IMR-90 (cell line): ENCODE results near the gene NMS. TPM values are rescaled to one million over a fixed set of nuclear protein-coding genes. Genes with fewer than 3 reads are reported as not detected.

Experiments
- ATAC-seq: fragments of 200-7000 bp; cut with Tn5 transposase; 2 replicates; pipeline ENCODE4 v1.9.1; 2020; ENCODE audit warnings: low read depth, mild to moderate bottlenecking, moderate library complexity
- BruUV-seq: library from RNA; stranded (reverse); fragments of 400-500 nt; replicated peaks from 2 replicates; lab custom pipeline; 2021; lab: Mats Ljungman, UMichigan
- CTCF ChIA-PET: fragments of 300-600 bp; formaldehyde crosslinking; extraction: SDS; loops from one replicate; lab custom pipeline; 2021; ENCODE audit warnings: antibody characterized with exemption; lab: Yijun Ruan, JAX
- POLR2A ChIA-PET: fragments of 300-600 bp; sonication (Branson Sonifier 250); formaldehyde crosslinking; loops from one replicate; lab custom pipeline; 2022; ENCODE audit warnings: antibody characterized with exemption; ENCODE audit not compliant: unreplicated experiment; lab: Charles Lee
- DNase-seq: peaks from one replicate; pipeline ENCODE4 v3.0.0; 2013
- H2AFZ ChIP-seq: replicated peaks from 2 replicates; pipeline ENCODE3; 2013; ENCODE audit warnings: low read length, mild to moderate bottlenecking; ENCODE audit not compliant: poor library complexity
- H2AK5ac ChIP-seq: 2 replicates; pipeline ENCODE4 v1.6.1; 2013; ENCODE audit warnings: low read depth, low read length, inconsistent platforms
- H2AK9ac ChIP-seq: replicated peaks from 2 replicates; pipeline ENCODE3; 2013; ENCODE audit warnings: mild to moderate bottlenecking, low read depth, low read length, moderate library complexity; ENCODE audit not compliant: poor library complexity
- H2BK120ac ChIP-seq: 2 replicates; pipeline ENCODE4 v1.6.1; 2013; ENCODE audit warnings: low read depth, low read length, inconsistent platforms
- H2BK15ac ChIP-seq: 3 replicates; pipeline ENCODE4 v1.6.1; 2013; ENCODE audit warnings: low read depth, low read length, inconsistent platforms
- H2BK20ac ChIP-seq: 2 replicates; pipeline ENCODE4 v1.6.1; 2013; ENCODE audit warnings: low read depth, mild to moderate bottlenecking, inconsistent platforms, low read length, moderate library complexity
- H2BK5ac ChIP-seq: 2 replicates; pipeline ENCODE4 v1.6.1; 2013; ENCODE audit warnings: mild to moderate bottlenecking, low read depth, low read length, inconsistent platforms; ENCODE audit not compliant: poor library complexity, severe bottlenecking
- H3K14ac ChIP-seq: replicated peaks from 2 replicates; pipeline ENCODE4 v1.6.1; 2013; ENCODE audit warnings: low read depth, low read length, inconsistent platforms
- H3K18ac ChIP-seq: 2 replicates; pipeline ENCODE4 v1.6.1; 2013; ENCODE audit warnings: low read depth, low read length, control low read depth
- H3K23ac ChIP-seq: 2 replicates; pipeline ENCODE4 v1.6.1; 2013; ENCODE audit warnings: low read depth, low read length, inconsistent platforms
- H3K27ac ChIP-seq: 2 replicates; pipeline ENCODE4 v1.5.1; 2013; ENCODE audit warnings: mild to moderate bottlenecking, control low read depth, low read length; ENCODE audit not compliant: insufficient read depth
- H3K27me3 ChIP-seq: 2 replicates; pipeline ENCODE4 v1.6.1; 2013; ENCODE audit warnings: low read length; ENCODE audit not compliant: control insufficient read depth, insufficient read depth
- H3K36me3 ChIP-seq: 2 replicates; pipeline ENCODE4 v1.6.1; 2013; ENCODE audit warnings: low read length, mixed read lengths; ENCODE audit not compliant: control insufficient read depth, insufficient read depth
- H3K4ac ChIP-seq: 2 replicates; pipeline ENCODE4 v1.6.1; 2013; ENCODE audit warnings: low read depth, low read length, inconsistent platforms
- H3K4me1 ChIP-seq: 2 replicates; pipeline ENCODE4 v1.6.1; 2013; ENCODE audit warnings: low read length, mixed read lengths; ENCODE audit not compliant: control insufficient read depth, insufficient read depth
- H3K4me2 ChIP-seq: 2 replicates; pipeline ENCODE4 v1.6.1; 2013; ENCODE audit warnings: low read depth, mild to moderate bottlenecking, control low read depth, low read length, moderate library complexity
- H3K4me3 ChIP-seq: 2 replicates; pipeline ENCODE4 v1.5.1; 2013; ENCODE audit warnings: low read depth, mild to moderate bottlenecking, control low read depth, low read length, moderate library complexity; ENCODE audit not compliant: insufficient read depth
- H3K56ac ChIP-seq: 2 replicates; pipeline ENCODE4 v1.6.1; 2013; ENCODE audit warnings: low read length, inconsistent platforms; ENCODE audit not compliant: insufficient read depth; ENCODE audit errors: extremely low read depth
- H3K79me1 ChIP-seq, 2 experiments: 2 replicates each; pipeline ENCODE4 v1.6.1; 2013; ENCODE audit warnings: low read length in 2 of 2, inconsistent platforms in 1 of 2, low read depth in 1 of 2
- H3K9ac ChIP-seq: 2 replicates; pipeline ENCODE4 v1.6.1; 2013; ENCODE audit warnings: low read depth, low read length, control low read depth
- H3K9me1 ChIP-seq: 2 replicates; pipeline ENCODE4 v1.6.1; 2013; ENCODE audit warnings: low read length, inconsistent platforms; ENCODE audit not compliant: insufficient read depth
- H3K9me3 ChIP-seq: 2 replicates; pipeline ENCODE4 v1.6.1; 2013; ENCODE audit warnings: low read length; ENCODE audit not compliant: control insufficient read depth, insufficient read depth
- H4K20me1 ChIP-seq: 2 replicates; pipeline ENCODE4 v1.6.1; 2013; ENCODE audit warnings: low read length, inconsistent platforms; ENCODE audit not compliant: insufficient read depth
- H4K5ac ChIP-seq: 2 replicates; pipeline ENCODE4 v1.6.1; 2013; ENCODE audit warnings: mild to moderate bottlenecking, low read depth, low read length, control low read depth
- H4K8ac ChIP-seq, 2 experiments: 2 replicates each; pipeline ENCODE4 v1.6.1; 2013; ENCODE audit warnings: low read depth in 2 of 2, low read length in 2 of 2, control low read depth in 1 of 2, inconsistent platforms in 1 of 2
- H4K91ac ChIP-seq: 2 replicates; pipeline ENCODE4 v1.6.1; 2013; ENCODE audit warnings: low read depth, low read length, inconsistent platforms; ENCODE audit not compliant: insufficient read depth
- BHLHE40 ChIP-seq: fragments of 150-350 bp; IDR thresholded peaks from 2 replicates; pipeline ENCODE4 v1.6.1; 2016; ENCODE audit warnings: mild to moderate bottlenecking, low read depth, low read length
- CEBPB ChIP-seq: IDR thresholded peaks from 2 replicates; pipeline ENCODE4 v1.6.1; 2012; ENCODE audit warnings: low read depth, low read length, improper control_type of control experiment
- CHD1 ChIP-seq: IDR thresholded peaks from 2 replicates; pipeline ENCODE4 v1.6.1; 2012; ENCODE audit warnings: low read depth, low read length, improper control_type of control experiment
- MAFK ChIP-seq: IDR thresholded peaks from 2 replicates; pipeline ENCODE4 v1.6.1; 2012; ENCODE audit warnings: low read depth, low read length, improper control_type of control experiment
- MAZ ChIP-seq: IDR thresholded peaks from 2 replicates; pipeline ENCODE4 v1.6.1; 2012; ENCODE audit warnings: low read depth, mild to moderate bottlenecking, low read length, improper control_type of control experiment, moderate library complexity, borderline replicate concordance
- MXI1 ChIP-seq: IDR thresholded peaks from 2 replicates; pipeline ENCODE4 v1.6.1; 2012; ENCODE audit warnings: low read depth, mild to moderate bottlenecking, low read length, moderate library complexity, borderline replicate concordance
- POLR2A ChIP-seq: IDR thresholded peaks from 2 replicates; pipeline ENCODE4 v1.6.1; 2012; ENCODE audit warnings: mild to moderate bottlenecking, low read depth, low read length
- RAD21 ChIP-seq: IDR thresholded peaks from 2 replicates; pipeline ENCODE4 v1.6.1; 2012; ENCODE audit warnings: low read length, improper control_type of control experiment
- RCOR1 ChIP-seq: IDR thresholded peaks from 2 replicates; pipeline ENCODE4 v1.6.1; 2012; ENCODE audit warnings: mild to moderate bottlenecking, low read length, improper control_type of control experiment; ENCODE audit not compliant: insufficient replicate concordance
- RFX5 ChIP-seq: IDR thresholded peaks from 2 replicates; pipeline ENCODE4 v1.8.0; 2012; ENCODE audit warnings: low read depth, mild to moderate bottlenecking, low read length, moderate library complexity
- WGBS, 2 experiments: methylation state at CpG; one replicate each; pipeline versions ENCODE4 v1.1.5 to v1.1.7; 2013; ENCODE audit warnings: missing lambda C conversion rate in 2 of 2; ENCODE audit not compliant: insufficient read length in 1 of 2; ENCODE audit errors: extremely low coverage in 2 of 2; 5-methylcytosine and 5-hydroxymethylcytosine counted together
- dilution Hi-C: fragments of 300-500 bp; cut with HindIII; formaldehyde crosslinking; loops from one replicate; pipeline ENCODE4 v1.14.3; 2018; ENCODE audit warnings: low sequenced_read_pairs; ENCODE audit not compliant: unreplicated experiment
- in situ Hi-C: fragments of 300-500 bp; cut with MboI; formaldehyde crosslinking; loops from 3 replicates; pipeline ENCODE4 v1.14.3; 2019; ENCODE audit warnings: low sequenced_read_pairs, inconsistent platforms, mixed read lengths
- intact Hi-C: fragments of 100-400 bp; cut with micrococcal nuclease; formaldehyde crosslinking; loops from 2 replicates; pipeline ENCODE4 v1.10.0; 2022
- polyA plus RNA-seq, 3 experiments: library from polyadenylated mRNA; depleted of rRNA; stranded (reverse); fragments of >200 nt; gene quantifications; 2 replicates each; pipeline ENCODE4 v1.2.3, GENCODE V29; 2012; ENCODE audit warnings: low replicate concordance in 1 of 3
- total RNA-seq: library from RNA; depleted of rRNA; stranded (reverse); fragments of >200 nt; gene quantifications from 2 replicates; pipeline ENCODE4 v1.2.3, GENCODE V29; 2012
- TF ChIP-seq, protein P1 (sequence below): fragments of 150-350 bp; IDR thresholded peaks from 2 replicates; pipeline ENCODE4 v1.6.1; 2017; ENCODE audit warnings: mild to moderate bottlenecking, antibody characterized with exemption, low read length, low read depth
- TF ChIP-seq, protein P2 (sequence below): conservative IDR thresholded peaks from 2 replicates; pipeline ENCODE4 v1.5.1; 2012; ENCODE audit warnings: mild to moderate bottlenecking, low read depth, low read length, improper control_type of control experiment
- TF ChIP-seq, protein P3 (sequence below): fragments of 150-350 bp; IDR thresholded peaks from 2 replicates; pipeline ENCODE4 v1.6.1; 2016; ENCODE audit warnings: low read depth, mild to moderate bottlenecking, low read length, moderate library complexity, borderline replicate concordance

NMS gene
- total and polyA plus RNA-seq, 2 of the 4 experiments (the other 2 are of a cell fraction) = not detected

DNA sequence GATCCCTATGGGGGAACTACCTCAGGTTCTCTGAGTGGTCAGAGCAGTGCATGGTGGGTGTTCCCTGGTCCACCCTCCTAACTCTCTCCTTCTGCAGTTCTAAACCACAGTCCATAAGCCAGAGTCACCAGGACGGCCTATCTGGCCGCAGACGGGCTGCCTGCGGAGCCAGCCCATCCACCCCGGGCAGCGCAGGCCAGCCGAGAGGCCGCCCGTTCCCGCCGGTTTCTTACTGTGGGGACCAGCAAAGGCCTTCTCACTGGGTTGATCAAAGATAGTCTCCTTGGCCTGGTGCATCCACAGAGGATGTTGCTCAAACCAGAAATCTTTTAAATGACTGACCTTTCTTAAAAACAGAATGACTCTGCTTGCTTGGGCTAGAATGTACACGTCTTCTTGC lies 43.2 kb upstream of the NMS start:
- Histone ChIP-seq H3K18ac (no peak overlapping the region), H2AK5ac (no peak overlapping the region), H3K9ac (no peak overlapping the region), H2BK15ac (no peak overlapping the region), H3K9me1 (no peaks in the 10 kb centered on the region), H3K23ac (no peak overlapping the region), H2AK9ac (no peak overlapping the region), H3K36me3 (no peaks in the 10 kb centered on the region), H2BK5ac (no peak overlapping the region), H3K4me3 (no peak overlapping the region), H2AFZ (no peak overlapping the region), H3K4me2 (no peak overlapping the region), H4K20me1 (no peaks in the 10 kb centered on the region), H4K8ac (no peak overlapping the region), H3K56ac (no peak overlapping the region), H3K9me3 (no peaks in the 10 kb centered on the region), H3K14ac (no peak overlapping the region), H2BK120ac (no peak overlapping the region), H4K5ac (no peak overlapping the region), H3K27me3 (peaks cover 17% of the 10 kb centered on the region), H3K27ac (no peak overlapping the region), H3K4ac (no peak overlapping the region), H4K91ac (no peak overlapping the region), H3K79me1 (no peaks in the 10 kb centered on the region), H2BK20ac (no peak overlapping the region), H3K4me1 (no peaks in the 10 kb centered on the region)
- no peak for DNase-seq
- intact Hi-C loops (loop anchor here (10.0 kb wide), 1 partner anchor 558 kb away; no protein-coding TSS in a partner anchor), dilution Hi-C loops (no loop called here), in situ Hi-C loops (no loop called here)
- ATAC-seq = no peak
- CTCF ChIA-PET = no interaction called here
- POLR2A ChIA-PET = no interaction called here
- BruUV-seq = no TSS peak
- TF ChIP-seq, protein P1, sequence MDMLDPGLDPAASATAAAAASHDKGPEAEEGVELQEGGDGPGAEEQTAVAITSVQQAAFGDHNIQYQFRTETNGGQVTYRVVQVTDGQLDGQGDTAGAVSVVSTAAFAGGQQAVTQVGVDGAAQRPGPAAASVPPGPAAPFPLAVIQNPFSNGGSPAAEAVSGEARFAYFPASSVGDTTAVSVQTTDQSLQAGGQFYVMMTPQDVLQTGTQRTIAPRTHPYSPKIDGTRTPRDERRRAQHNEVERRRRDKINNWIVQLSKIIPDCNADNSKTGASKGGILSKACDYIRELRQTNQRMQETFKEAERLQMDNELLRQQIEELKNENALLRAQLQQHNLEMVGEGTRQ = no peak
- TF ChIP-seq, protein P2, sequence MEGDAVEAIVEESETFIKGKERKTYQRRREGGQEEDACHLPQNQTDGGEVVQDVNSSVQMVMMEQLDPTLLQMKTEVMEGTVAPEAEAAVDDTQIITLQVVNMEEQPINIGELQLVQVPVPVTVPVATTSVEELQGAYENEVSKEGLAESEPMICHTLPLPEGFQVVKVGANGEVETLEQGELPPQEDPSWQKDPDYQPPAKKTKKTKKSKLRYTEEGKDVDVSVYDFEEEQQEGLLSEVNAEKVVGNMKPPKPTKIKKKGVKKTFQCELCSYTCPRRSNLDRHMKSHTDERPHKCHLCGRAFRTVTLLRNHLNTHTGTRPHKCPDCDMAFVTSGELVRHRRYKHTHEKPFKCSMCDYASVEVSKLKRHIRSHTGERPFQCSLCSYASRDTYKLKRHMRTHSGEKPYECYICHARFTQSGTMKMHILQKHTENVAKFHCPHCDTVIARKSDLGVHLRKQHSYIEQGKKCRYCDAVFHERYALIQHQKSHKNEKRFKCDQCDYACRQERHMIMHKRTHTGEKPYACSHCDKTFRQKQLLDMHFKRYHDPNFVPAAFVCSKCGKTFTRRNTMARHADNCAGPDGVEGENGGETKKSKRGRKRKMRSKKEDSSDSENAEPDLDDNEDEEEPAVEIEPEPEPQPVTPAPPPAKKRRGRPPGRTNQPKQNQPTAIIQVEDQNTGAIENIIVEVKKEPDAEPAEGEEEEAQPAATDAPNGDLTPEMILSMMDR = no peak
- TF ChIP-seq BHLHE40 (no peak), MXI1 (no peak), RAD21 (no peak), MAFK (no peak), POLR2A (no peak), CEBPB (no peak), RCOR1 (no peak), CHD1 (no peak), RFX5 (no peak), MAZ (no peak)
- TF ChIP-seq, protein P3, sequence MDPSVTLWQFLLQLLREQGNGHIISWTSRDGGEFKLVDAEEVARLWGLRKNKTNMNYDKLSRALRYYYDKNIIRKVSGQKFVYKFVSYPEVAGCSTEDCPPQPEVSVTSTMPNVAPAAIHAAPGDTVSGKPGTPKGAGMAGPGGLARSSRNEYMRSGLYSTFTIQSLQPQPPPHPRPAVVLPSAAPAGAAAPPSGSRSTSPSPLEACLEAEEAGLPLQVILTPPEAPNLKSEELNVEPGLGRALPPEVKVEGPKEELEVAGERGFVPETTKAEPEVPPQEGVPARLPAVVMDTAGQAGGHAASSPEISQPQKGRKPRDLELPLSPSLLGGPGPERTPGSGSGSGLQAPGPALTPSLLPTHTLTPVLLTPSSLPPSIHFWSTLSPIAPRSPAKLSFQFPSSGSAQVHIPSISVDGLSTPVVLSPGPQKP = no peak
- WGBS, 2 experiments = 85% methylated on average over 10 of the region's 12 CpGs; no CpG with 5 or more reads in 1 of the 2 experiments
